ENCODE results near the gene BTN2A1. TPM values are rescaled to one million over a fixed set of nuclear protein-coding genes. Genes with fewer than 3 reads are reported as not detected.

BTN2A1 gene
- total and polyA plus RNA-seq, 2 of the 13 experiments (the other 11 are each of a cell fraction or from before 2014, with no cell fraction given): 16.4 to 30.4 TPM

GRCh38 chr6:26501482-26501986, 43.8 kb downstream of the BTN2A1 start (continued):
- TF ChIP-seq HBP1 (CRISPR knock-in tag; IDR thresholded peaks at IDR 0.05; ENCODE audit: low read depth): 0 out of 2 replicates have a peak, but pooled peaks have one; percentile 26
- 0 out of 2 replicates have a peak, but pooled peaks have one; percentile 35 for TF ChIP-seq NRL (CRISPR knock-in tag; IDR thresholded peaks at IDR 0.05; ENCODE audit: borderline replicate concordance)
- no peak for TF ChIP-seq FOXK1 (CRISPR knock-in tag; IDR thresholded peaks at IDR 0.05; ENCODE audit: borderline replicate concordance, low read depth)
- no peak for TF ChIP-seq NFKBIZ (CRISPR knock-in tag; IDR thresholded peaks at IDR 0.05)
- no peak for TF ChIP-seq ESRRA (CRISPR knock-in tag; IDR thresholded peaks at IDR 0.05; ENCODE audit: low read depth)
- no peak for TF ChIP-seq ZNF260 (CRISPR knock-in tag; IDR thresholded peaks at IDR 0.05; ENCODE audit: borderline replicate concordance, low read depth)
- TF ChIP-seq ATF3 (CRISPR knock-in tag; IDR thresholded peaks at IDR 0.05): no peak
- no peak for TF ChIP-seq ZFP36L2 (CRISPR knock-in tag; IDR thresholded peaks at IDR 0.05)
- 0 out of 2 replicates have a peak, but pooled peaks have one; percentile 38 for TF ChIP-seq ZNF512B (CRISPR knock-in tag; IDR thresholded peaks at IDR 0.05; ENCODE audit: borderline replicate concordance)
- peak; percentile 66 for TF ChIP-seq MAX (IDR thresholded peaks at IDR 0.05)
- TF ChIP-seq NFAT5 (CRISPR knock-in tag; IDR thresholded peaks at IDR 0.05): no peak; the same call in 1 of the 2 replicates
- no peak for TF ChIP-seq ZNF646 (CRISPR knock-in tag; IDR thresholded peaks at IDR 0.05)
